NT2/D1 (cell line): ENCODE results near the gene PLPPR2.

Experiments used
- SUZ12 ChIP-seq: IDR thresholded peaks from 2 replicates; pipeline ENCODE4 v1.6.1; 2011; ENCODE audit not compliant: insufficient read length, insufficient read depth; ENCODE audit errors: extremely low read depth
- YY1 ChIP-seq: IDR thresholded peaks from 2 replicates; pipeline ENCODE4 v1.6.1; 2011; ENCODE audit not compliant: insufficient read length, insufficient read depth
- ZNF274 ChIP-seq: IDR thresholded peaks from 2 replicates; pipeline ENCODE4 v1.6.1; 2011; ENCODE audit warnings: mild to moderate bottlenecking, low read depth, low read length

DNA sequence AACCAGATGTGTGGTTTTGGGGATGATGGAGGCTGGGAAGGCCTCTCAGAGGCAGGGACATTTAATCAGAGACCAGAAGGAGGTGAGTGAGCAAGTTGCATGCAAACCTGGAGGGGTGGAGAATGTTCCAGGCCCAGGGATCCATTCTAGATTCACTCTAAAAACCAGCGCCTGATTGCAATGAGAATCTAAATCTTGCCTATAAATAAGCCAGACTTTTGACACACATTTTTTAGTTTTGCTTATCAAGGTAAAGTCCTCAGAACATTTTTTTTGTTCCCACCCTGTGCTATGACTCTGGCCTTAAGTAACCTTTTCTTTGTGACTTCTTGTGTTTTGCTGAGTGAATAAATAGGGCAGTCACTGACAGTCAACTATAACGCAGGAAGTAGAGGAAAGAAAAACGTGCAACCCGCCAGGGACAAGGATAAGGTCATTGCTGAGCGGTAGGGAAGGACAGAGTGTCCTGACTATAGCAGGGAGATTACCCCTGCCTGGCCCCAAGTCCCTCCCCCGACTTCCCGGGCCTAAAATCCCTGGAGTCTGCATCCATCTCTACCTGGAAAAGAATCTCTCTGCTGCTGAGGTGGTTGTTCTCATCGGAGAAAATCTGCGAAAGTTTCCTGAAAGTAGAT lies 49.5 kb downstream of the PLPPR2 start:
- no peak for TF ChIP-seq YY1
- TF ChIP-seq SUZ12, result no peak
- no peak for TF ChIP-seq ZNF274
